GF-D8 (cell line): ENCODE data around the gene TMPRSS2.

ENCODE experiments used
- DNase-seq: peaks from one replicate; lab custom pipeline; 2025; lab: John Stamatoyannopoulos, UW

TMPRSS2 gene

GRCh38 chr21:41507521-41508414 is at the start of gene TMPRSS2:
TSS of gene TMPRSS2 (minus strand) at chr21:41508158. CDS start at chr21:41498133, 10,025 bp downstream.
- no peak for DNase-seq

DNA sequence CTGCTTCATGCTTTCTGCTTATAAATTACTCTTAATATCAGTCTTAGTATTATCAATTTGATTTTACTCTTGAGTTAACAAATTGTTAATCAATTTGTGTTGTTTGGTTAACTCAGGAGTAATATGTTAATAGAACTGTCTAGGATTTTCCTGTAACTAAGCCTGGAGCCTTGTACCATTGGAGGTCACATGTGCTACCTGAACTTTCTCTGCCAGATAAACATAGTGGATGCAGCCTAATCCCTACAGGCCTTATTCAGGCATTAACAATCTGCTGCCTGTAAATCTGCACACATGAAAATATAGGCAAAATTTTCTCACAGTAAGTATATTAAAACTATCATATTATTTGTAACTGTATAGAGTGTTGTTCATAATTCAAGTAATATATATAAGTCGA is 47.1 kb upstream of the TMPRSS2 start:
- no peak for DNase-seq

DNA sequence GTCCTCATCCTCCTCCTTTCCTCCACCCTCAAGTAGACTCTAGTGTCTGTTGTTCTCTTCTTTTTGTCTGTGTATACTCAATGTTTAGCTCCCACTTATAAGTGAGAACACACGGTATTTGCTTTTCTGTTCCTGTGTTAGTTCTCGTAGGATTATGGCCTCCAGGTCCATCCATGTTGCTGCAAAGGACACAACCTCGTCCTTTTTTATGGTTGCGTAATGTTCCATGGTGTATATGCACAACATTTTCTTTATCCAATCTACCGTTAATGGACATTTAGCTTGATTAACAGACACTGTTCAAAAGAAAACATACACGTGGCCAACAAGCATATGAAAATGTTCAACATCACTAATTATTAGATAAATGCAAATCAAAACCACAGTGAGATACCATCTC is 44.3 kb upstream of the TMPRSS2 start:
- no peak for DNase-seq

DNA sequence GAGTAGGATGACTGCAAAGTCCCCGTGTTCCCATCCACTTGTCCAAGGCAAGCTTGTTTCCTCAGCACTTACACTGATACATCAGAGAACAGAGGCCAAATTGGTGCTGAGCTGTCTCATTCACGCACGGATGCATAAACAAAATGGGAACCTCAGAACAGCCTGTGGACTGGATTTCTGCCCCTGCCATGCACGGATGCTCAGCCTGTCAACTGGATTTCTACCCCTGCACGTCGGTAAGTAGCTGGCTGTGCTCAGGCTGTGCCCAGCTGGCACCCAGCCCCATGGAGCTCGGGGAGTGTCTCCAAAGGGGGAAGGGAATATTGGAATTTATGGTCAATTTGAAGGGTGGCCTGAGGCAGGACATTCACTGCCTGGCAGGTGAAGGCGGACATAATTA is 40.8 kb upstream of the TMPRSS2 start:
- no peak for DNase-seq

DNA sequence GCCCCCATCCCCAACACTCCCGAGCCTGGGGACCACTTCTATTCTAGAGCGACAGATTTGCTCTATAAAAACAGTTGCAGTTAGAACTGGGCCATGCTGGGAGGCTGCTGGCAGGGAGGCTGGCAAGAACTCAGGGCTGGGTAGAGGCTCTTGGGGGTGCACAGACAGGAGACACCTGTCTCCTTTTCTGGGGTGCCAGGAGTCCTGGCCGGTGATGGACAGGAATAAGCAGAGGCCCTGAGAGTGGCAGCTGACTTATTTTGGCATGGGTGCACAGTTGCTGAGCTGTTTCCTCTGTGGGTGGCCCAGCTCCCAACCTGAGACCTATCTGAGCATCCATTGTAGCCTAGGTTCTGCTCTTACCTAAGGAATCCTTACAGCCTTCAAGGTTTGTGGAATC is 39.2 kb upstream of the TMPRSS2 start:
- no peak for DNase-seq

DNA sequence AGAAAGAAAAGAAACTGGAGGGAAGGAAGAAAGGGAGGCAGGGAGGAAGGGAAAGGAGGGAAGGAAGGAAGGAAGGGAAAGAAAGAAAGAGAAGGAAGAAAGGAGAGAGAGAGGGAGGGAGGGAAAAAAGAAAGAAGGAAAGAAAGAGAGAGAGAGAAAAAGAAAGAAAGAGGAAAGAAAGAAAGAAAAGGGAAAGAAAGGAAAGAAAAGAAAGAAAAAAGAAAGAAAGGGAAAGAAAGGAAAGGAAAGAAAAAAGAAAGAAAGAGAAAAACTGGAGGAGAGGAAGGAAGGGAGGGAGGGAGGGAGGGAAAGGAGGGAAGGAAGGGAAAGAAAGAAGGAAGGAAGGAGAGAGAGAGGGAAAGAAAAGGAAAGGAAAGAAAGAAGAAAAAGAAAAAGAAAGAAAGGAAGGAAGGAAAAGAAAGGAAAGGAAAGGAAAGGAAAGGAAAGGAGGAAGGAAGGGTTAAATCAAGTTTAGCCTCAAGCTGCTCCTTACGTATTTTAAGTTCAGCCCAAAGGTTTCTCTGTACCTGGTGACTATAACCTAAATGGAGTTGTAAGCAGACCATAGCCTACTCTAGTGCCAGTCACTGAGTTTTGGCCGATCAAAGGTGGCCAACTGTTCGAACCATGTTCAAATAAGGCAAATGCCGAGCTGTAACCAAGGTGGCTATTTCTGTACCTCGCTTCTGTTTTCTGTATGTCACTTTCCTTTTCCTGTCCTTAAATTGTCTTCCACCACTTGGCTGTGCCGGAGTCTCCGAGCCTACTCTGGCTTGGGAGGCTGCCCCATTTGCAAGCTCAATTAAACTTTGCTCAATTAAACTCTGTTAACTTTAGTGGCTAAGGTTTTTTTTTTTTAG is 37.8 kb upstream of the TMPRSS2 start:
- DNase-seq, result no peak

DNA sequence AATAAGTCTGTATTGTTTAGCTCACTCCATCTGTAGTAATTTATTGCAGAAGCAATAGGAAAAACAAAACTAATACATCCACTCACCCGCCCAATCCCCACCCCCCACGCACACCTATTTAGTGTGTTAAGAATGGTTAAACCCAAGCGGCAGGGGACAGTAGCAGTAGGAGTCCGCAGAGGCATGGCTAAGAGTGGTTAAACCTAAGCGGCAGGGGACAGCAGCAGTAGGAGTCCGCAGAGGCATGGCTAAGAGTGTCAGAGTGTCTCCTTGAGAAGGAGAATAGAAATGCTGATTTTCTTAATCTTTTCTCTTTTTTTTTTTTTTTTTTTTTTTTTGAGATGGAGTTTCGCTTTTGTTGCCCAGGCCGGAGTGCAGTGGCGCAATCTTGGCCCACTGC is 34.8 kb upstream of the TMPRSS2 start:
- DNase-seq, result no peak

DNA sequence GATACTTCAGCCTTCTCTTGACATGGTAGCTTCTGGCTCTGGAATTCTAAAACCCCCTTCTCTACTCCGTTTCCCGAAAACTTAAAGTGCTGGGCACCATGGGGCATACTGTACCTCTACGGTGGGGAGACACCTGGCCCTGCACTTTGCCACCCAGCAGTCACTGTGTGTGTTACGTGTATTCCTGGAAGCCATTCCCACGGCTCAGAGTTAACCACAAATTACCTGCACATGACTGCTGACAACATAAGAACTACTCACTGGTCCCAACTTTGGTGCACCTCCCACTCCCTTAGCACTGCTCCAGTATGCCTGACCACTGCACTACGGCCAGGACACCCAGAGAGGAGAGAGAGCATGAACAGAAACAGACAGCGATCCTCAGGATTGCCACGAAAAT is 29.4 kb upstream of the TMPRSS2 start:
- DNase-seq, result no peak

- DNase-seq, result no peak
Measured at GRCh38 chr21:41536827-41537103, 28.8 kb upstream of the TMPRSS2 start.

DNA sequence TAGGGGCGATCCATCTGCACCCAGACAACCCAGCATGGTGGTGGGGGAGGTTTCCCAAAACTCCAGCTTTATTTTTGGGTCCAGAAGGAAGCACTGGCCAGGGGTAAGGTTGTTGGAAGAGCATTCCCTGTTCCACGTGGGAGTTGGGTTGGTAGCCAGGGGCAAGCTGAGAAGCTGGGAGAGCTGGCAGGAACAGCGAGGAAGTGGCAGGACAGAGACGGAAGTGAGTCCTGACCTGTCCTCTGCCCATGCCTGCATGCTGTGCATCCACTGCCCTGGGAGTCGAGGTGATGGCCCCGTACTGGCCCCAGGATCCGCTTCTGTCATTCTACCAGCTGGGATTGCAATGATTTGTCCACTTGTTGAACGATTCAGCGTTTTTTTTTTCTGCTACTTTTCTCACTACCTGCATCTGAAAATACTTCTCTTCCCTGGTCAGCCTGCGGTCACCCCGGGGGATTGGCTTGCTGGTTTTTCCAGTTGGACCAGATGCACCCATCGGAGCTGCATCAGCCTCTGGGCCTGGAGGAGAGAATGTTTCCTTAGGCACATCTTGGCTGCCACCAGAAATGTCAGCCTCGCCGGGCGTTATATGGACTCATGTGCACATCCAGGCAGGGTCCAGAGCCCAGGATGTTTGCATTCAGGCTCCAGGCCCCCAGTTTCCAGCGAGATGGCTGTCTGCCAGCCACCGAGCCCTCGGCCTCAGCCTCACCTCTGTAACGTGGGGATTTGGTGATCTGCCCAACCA is 28.3 kb upstream of the TMPRSS2 start:
- no peak for DNase-seq

GRCh38 chr21:41530366-41530765 is 22.4 kb upstream of the TMPRSS2 start:
- no peak for DNase-seq

GRCh38 chr21:41529769-41530168 is 21.8 kb upstream of the TMPRSS2 start:
- DNase-seq, result no peak

- no peak for DNase-seq
Measured at GRCh38 chr21:41526478-41527087, 18.6 kb upstream of the TMPRSS2 start.

DNA sequence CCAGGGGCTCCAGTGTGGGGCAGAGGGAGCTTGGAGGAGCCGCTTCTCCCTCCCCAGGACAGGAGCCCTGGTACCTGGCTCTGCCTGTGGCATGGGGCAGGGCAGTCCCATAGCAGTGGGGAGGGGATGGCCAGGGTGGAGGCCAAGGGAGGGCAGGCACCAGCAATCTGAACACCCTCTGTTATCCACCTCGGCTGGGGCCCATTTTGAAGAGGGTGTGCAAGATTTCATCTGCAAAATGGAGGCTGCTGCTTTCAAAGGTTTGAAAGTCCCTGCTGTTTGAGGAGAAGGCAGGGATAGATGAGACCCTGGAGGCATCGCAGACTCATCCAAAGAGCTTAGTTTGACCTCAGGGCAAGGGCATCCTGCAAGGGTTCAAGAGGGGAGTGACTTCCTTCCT is 15.2 kb upstream of the TMPRSS2 start:
- DNase-seq, result no peak

DNA sequence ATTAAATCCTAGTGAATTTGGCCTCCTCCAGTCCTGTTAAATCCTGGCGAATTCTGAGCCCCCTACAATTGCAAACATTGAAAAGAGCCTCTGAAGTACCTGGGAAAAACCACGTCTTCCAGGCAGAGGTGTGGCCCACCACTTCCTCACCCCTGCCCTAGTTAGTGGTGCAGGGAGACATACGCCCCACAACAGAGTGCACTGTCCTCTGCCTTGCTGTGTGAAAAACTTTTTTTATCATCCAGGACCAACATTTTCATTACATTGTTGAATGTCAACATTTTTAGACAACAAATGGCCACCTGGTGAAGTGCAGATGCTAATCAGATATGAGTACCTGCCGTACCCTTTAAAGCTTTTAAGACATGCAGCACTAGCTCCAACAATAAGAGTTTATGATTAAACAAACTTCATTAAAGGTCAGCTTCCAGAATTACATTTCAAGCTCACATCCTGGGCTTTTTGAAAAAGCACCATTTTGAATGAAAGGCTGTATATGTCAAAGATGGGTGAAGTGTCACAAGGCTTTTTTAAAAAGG is 13.6 kb upstream of the TMPRSS2 start:
- DNase-seq, result no peak

DNA sequence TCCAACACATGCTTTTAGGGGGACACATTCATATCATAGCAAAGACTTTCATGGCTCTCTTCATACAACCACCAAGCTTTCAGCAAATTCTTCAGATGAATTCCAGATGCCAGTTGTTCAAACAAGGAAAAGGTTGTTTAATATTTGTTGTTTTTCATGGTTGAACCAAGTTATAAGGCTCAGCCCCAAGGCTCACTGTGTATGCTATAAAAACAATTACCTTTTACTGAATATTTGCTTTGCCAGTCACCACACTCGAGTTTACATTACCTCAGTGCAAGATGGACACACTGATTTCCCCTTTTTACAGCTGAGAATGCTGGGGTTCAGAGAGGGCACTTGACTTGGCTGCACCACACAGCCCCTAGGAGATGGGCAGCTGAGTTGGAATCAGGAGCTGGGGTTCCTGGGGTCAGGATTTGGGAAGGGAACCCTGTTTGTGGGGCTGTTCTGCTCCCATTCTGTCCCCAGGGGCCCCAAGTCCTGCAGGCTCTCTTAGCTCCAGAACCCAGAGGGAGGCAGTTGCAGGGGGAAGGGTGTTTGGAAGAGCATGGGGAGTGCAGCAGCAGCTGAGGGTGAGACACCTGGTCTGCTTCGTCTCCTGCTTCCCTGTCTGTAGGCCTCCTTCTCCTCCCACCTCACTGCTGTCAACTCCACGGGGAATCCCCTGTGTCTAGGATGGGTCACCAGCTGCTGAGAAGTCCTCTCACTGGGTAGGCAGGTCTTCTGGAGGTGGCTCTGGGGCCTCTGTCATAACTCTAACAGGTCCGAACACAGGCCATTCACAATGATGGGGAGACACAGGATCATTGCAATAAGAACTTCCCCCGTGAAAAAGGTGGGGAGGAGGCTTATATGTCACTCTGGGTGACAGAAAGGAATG is 12.8 kb upstream of the TMPRSS2 start:
- DNase-seq, result no peak

DNA sequence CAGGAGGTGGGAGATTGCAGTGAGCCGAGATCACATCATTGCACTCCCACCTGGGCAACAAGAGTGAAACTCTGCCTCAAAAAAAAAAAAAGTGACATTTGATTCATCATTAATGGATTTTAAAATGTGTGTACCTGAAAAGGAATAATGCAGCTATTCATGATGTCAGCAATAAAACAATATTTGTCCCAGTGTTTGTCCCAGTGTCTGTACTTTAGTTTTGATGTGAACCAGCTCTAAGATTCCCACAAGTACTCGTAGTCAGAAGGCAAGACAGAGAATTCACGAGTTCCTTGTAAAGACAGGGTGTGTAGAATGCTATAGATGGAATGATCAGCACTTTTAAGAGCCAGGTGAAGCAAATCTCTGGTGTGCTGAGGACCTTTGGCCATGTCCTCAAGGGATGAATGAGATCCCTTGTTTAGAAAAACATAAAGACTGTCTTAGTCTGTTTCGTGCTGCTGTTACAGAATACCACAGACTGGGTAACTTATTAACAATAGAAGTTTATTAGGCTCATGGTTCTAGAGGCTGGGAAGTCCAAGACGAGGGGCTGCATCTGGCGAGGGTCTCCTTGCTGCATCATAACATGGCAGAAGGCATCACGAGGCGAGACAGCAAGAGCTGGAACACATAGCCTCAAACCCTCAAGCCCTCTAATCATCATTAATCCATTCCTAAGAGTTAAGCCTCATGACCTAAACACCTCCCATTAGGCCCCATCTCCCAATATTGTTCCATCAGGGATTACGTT is 12.0 kb upstream of the TMPRSS2 start:
- DNase-seq, result no peak

- DNase-seq, result no peak
Measured at GRCh38 chr21:41518757-41519156, 10.8 kb upstream of the TMPRSS2 start.

DNA sequence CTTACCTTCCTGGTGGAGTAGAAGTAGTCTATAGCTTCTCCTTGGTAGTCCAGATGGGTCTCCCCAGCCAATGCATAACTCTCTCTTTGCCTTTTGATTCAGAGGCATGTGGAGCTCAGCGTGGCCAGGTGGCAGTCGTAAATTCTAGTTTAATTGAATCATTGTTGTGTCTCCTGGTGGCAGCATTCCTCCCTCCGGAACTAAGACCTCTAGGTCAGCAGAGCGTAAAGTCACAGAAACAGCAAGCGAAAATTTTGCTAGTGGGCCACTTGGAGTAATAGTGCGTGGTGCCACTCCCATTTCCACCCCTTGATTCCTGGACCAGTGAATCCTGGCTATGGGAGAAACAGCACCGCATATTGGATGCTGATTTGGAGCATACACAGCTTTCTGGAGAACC is 3.9 kb upstream of the TMPRSS2 start:
- DNase-seq, result no peak

GRCh38 chr21:41510500-41510899 is 2.5 kb upstream of the TMPRSS2 start:
- no peak for DNase-seq
